Activated T-cell treated with anti-CD3 and anti-CD28 coated beads, Interleukin-2, amount 50 U/mL, for 24 hours (primary cell): ENCODE data around the gene TMCC1.

Experiments
- DNase-seq: peaks from one replicate; pipeline ENCODE4 v3.0.0-alpha.2; 2020
- H3K27ac Mint-ChIP-seq: 2 replicates; pipeline ENCODE4 v1.8.0; 2020; ENCODE audit warnings: mild to moderate bottlenecking, mixed read lengths
- H3K27me3 Mint-ChIP-seq: 2 replicates; pipeline ENCODE4 v1.8.0; 2020; ENCODE audit warnings: mixed read lengths
- H3K36me3 Mint-ChIP-seq: 2 replicates; pipeline ENCODE4 v1.8.0; 2020; ENCODE audit warnings: low read depth, mixed read lengths
- H3K4me1 Mint-ChIP-seq: 2 replicates; pipeline ENCODE4 v1.8.0; 2020; ENCODE audit warnings: low read depth, mixed read lengths
- H3K4me3 Mint-ChIP-seq: 2 replicates; pipeline ENCODE4 v1.8.0; 2020; ENCODE audit warnings: mild to moderate bottlenecking, moderate library complexity, mixed read lengths
- H3K9me3 Mint-ChIP-seq: 2 replicates; pipeline ENCODE4 v1.8.0; 2020; ENCODE audit warnings: mixed read lengths

TMCC1 gene

GRCh38 chr3:129627350-129628168 lies 266.0 kb downstream of the TMCC1 start:
- peak overlapping the region; percentile 91 for H3K27ac Mint-ChIP-seq
- peaks cover 21% of the 10 kb centered on the region for H3K4me1 Mint-ChIP-seq
- no peaks in the 10 kb centered on the region for H3K9me3 Mint-ChIP-seq
- H3K36me3 Mint-ChIP-seq: no peaks in the 10 kb centered on the region
- H3K27me3 Mint-ChIP-seq: no peaks in the 10 kb centered on the region
- DNase-seq: peak; percentile 77
- peak overlapping the region; percentile 92 for H3K4me3 Mint-ChIP-seq

DNA sequence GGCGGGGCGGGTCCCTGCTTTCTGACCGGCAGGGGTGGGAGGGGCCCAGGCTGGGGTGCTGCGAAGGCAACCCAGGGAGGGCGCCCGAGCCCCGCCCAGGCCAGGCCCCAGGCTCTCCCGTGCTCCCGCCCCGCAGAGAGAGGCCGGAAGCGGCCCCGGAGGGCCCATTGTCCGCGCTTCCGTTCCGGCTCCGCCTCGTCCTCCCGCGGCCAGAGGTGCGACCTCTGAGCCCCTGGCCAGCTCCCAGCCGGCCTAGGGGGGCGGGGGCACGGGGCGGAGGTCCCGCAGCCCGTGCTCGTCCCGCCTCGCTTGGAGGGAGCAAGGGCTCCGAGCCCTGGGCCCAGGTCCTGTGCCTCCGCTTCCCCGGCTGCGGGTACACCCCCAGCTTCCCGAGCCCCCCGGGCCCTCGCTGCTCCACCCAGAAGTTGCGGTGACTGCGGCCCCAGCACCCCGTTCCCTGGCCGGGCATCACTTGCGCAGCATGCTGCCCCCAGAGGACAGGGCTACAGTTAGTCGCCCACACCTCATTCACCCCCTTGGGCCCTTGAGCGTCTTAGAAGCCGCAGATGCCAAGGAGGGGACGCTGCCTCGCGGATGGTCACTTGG lies 266.7 kb downstream of the TMCC1 start:
- Mint-ChIP-seq H3K27ac (peak overlapping the region; percentile 91), H3K27me3 (no peaks in the 10 kb centered on the region), H3K4me1 (peaks cover 21% of the 10 kb centered on the region), H3K36me3 (no peaks in the 10 kb centered on the region), H3K9me3 (no peaks in the 10 kb centered on the region), H3K4me3 (peak overlapping the region; percentile 92)
- peak; percentile 87 for DNase-seq

GRCh38 chr3:129625072-129625874 lies 268.2 kb downstream of the TMCC1 start:
- Mint-ChIP-seq H3K4me3 (peak overlapping the region; percentile 3), H3K36me3 (no peaks in the 10 kb centered on the region), H3K27ac (no peak overlapping the region), H3K4me1 (peaks cover 21% of the 10 kb centered on the region), H3K27me3 (no peaks in the 10 kb centered on the region), H3K9me3 (no peaks in the 10 kb centered on the region)
- no peak for DNase-seq

DNA sequence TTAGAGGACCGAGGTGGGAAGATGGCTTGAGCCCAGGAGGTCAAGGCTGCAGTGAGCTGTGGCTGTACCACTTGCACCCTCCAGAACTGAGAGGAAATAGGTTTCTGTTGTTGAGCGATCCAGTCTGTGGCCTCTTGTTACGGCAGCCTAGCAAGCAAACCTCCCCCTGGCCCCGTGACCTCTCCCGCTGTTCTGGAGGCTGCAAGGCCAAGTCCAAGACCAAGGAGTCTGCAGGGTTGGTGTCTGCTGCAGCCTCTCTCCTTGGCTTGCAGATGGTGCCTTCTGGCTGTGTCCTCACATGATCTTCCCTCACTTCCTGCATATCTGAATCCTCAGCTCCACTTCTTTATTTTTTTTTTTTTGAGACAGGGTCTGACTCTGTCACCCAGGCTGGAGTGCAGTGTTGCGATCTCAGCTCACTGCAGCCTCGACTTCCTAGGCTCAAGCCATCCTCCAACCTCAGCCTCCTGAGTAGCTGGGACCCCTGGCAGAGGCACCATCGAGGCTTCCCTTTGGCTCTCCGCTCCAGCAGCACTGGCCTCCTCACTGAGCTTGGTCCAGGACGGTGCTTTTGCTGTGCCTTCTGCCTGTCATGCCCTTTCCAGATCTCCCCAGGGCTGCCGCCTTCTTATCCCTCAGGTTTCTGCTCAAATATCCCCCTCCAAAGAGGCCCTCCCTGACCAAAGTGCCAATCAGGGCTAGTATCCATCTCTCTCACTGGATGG lies 269.0 kb downstream of the TMCC1 start:
- Mint-ChIP-seq H3K27ac (no peak overlapping the region), H3K4me1 (peaks cover 21% of the 10 kb centered on the region), H3K27me3 (no peaks in the 10 kb centered on the region), H3K36me3 (no peaks in the 10 kb centered on the region), H3K9me3 (no peaks in the 10 kb centered on the region), H3K4me3 (no peak overlapping the region)
- DNase-seq: no peak

DNA sequence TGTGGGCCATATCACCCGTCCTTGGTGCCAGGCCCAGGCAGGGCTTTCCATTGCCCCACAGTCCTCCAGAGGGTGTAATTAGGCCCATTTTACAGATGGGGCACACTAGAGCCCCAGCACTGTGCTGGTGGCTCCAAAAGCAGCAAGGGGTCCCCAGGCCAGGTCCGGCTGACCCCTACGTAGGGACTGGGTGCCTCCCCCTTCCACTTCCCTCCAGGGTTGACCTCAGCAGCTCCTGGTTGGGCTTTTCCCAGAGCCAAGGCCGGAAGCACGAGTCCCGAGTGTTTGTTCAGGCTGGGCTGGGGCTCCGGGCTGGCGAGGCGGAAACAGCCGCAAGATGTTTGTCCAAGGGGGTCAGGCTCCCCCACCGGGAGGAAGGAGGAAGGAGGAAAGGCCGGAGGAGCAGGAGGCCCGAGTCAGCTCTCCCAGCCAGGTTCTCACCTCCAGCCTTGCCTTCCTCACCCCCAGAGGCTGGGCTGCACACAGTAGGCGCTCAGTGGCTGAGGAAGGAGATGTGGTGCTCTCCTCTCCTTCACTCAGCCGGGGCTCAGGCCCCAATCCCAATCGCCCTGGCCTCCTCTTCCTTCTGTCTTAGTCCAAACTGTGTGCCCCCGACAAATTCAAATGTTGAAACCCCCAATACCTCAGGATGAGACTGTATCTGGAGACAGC lies 269.9 kb downstream of the TMCC1 start:
- H3K27me3 Mint-ChIP-seq: peaks cover 3% of the 10 kb centered on the region
- peaks cover 23% of the 10 kb centered on the region for H3K4me1 Mint-ChIP-seq
- DNase-seq: no peak
- H3K4me3 Mint-ChIP-seq: no peak overlapping the region
- H3K36me3 Mint-ChIP-seq: no peaks in the 10 kb centered on the region
- no peak overlapping the region for H3K27ac Mint-ChIP-seq
- H3K9me3 Mint-ChIP-seq: no peaks in the 10 kb centered on the region

DNA sequence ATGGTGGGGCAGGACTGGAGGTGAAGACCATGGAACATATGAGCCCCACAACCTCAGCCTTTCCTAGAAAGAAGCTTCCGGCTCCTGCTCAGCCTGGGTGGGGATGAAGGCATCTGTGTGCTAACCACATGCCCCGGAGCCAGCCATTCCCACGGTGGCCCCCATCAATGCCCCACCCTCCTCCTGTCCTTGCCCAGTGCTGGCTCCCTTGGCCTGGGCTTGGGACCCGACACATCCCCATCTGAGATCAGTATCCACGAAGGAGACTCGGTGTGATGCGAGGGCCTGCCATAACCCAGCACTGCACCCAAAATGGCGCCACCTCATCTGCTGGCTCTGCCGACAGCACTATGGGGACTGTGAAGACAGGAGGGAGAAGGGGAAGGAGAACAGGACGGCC lies 270.6 kb downstream of the TMCC1 start:
- no peak overlapping the region for H3K4me3 Mint-ChIP-seq
- peaks cover 4% of the 10 kb centered on the region for H3K27me3 Mint-ChIP-seq
- no peaks in the 10 kb centered on the region for H3K9me3 Mint-ChIP-seq
- H3K27ac Mint-ChIP-seq: no peak overlapping the region
- no peaks in the 10 kb centered on the region for H3K36me3 Mint-ChIP-seq
- DNase-seq: no peak
- H3K4me1 Mint-ChIP-seq: peaks cover 23% of the 10 kb centered on the region

DNA sequence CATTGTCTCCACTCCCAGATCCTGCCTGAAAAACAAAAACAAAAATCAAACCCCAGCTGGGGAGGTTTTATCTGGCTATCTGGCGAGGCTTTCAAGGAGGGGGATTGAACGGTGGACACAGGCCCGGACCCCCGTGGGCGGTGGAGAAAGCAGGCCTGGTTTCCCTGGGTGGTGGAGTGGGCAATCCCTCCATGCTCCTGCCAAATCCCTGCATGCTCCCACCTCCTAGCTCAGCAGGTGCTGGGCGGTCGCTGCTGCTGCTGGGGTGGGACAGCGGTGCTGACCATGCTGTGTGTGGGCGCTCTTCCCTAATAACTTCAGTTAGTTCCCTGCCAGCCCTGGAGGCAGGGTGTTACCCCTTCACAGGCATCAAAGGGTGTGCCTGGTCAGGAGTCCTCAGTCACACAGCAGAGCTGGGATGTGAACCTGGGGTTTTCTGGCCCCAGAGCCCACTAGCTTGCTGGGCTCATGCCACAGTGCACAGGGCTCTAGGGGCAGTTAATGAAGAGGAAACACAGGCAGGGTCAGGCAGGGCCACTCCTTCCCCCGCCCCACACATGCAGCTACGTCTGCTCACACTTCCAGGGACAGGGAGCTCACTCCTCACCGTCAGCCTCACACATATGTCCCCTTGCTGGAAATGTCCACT lies 271.2 kb downstream of the TMCC1 start:
- no peak overlapping the region for H3K27ac Mint-ChIP-seq

DNA sequence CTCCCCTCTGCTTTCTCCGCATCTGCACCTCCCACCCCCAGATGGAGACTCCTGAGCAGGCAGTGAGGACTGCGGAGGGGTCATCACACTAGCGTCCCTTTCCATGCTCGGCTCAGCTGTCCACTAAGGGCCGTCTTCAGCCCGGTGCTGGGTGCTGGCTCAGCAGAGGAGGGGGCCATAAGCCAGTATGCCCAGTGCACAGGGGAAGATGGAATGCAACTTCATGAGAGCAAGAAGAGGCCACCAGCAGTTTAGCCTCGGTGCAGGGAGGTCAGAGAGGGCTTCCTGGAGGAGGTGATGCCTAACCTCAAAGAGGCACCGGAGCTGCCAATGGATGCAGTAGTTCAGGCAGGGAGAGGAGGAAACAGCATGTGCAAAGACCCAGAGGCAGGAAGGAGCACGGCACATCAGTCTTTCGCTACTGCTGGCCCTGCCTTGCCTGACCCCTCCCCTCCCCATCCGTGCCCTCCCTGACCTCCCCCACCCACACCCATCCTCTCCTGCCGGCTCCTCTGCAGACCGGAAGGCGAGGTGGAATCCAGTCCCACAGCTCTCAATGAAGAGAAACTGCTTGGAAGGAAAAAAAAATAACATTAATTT lies 271.8 kb downstream of the TMCC1 start:
- peaks cover 15% of the 10 kb centered on the region for H3K4me1 Mint-ChIP-seq
- H3K27ac Mint-ChIP-seq: no peak overlapping the region

More for the DNA sequence above, 271.2 kb downstream of the TMCC1 start:
- no peaks in the 10 kb centered on the region for H3K36me3 Mint-ChIP-seq
- DNase-seq: no peak
- no peak overlapping the region for H3K4me3 Mint-ChIP-seq
- no peaks in the 10 kb centered on the region for H3K9me3 Mint-ChIP-seq
- H3K27me3 Mint-ChIP-seq: peaks cover 4% of the 10 kb centered on the region
- peaks cover 17% of the 10 kb centered on the region for H3K4me1 Mint-ChIP-seq

GRCh38 chr3:129620828-129621559 lies 272.5 kb downstream of the TMCC1 start:
- H3K27ac Mint-ChIP-seq: no peak overlapping the region
- H3K9me3 Mint-ChIP-seq: no peaks in the 10 kb centered on the region
- peaks cover 4% of the 10 kb centered on the region for H3K27me3 Mint-ChIP-seq
- no peaks in the 10 kb centered on the region for H3K36me3 Mint-ChIP-seq
- no peak for DNase-seq
- H3K4me1 Mint-ChIP-seq: peaks cover 9% of the 10 kb centered on the region
- no peak overlapping the region for H3K4me3 Mint-ChIP-seq

More for the DNA sequence above, 271.8 kb downstream of the TMCC1 start:
- Mint-ChIP-seq H3K27me3 (peaks cover 4% of the 10 kb centered on the region), H3K9me3 (no peaks in the 10 kb centered on the region), H3K36me3 (no peaks in the 10 kb centered on the region), H3K4me3 (no peak overlapping the region)
- DNase-seq: no peak

DNA sequence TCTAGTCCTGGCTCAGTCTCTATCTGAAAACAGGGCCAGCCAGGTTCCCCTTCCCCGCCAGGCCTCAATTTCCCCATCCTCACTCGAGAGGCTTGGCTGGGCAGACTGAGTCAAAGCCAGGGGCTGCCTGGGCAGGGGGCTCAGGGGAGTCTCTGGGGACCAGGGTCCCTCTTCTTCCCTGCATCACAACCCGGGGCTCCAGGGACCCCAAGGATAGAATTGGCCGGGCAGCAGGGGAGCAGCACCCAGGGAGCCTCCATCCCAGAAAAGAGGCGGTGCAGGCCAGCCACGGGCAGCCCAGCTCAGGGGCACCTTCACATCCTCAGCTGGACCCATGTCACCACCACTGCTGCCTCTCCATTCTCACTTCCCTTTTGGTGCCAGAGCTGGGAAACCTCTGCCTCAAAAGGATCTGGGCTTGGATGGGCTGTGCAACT lies 273.8 kb downstream of the TMCC1 start:
- H3K4me3 Mint-ChIP-seq: no peak overlapping the region
- peaks cover 5% of the 10 kb centered on the region for H3K4me1 Mint-ChIP-seq
- H3K9me3 Mint-ChIP-seq: no peaks in the 10 kb centered on the region
- peaks cover 4% of the 10 kb centered on the region for H3K27me3 Mint-ChIP-seq
- H3K36me3 Mint-ChIP-seq: no peaks in the 10 kb centered on the region
- DNase-seq: no peak
- H3K27ac Mint-ChIP-seq: no peak overlapping the region

DNA sequence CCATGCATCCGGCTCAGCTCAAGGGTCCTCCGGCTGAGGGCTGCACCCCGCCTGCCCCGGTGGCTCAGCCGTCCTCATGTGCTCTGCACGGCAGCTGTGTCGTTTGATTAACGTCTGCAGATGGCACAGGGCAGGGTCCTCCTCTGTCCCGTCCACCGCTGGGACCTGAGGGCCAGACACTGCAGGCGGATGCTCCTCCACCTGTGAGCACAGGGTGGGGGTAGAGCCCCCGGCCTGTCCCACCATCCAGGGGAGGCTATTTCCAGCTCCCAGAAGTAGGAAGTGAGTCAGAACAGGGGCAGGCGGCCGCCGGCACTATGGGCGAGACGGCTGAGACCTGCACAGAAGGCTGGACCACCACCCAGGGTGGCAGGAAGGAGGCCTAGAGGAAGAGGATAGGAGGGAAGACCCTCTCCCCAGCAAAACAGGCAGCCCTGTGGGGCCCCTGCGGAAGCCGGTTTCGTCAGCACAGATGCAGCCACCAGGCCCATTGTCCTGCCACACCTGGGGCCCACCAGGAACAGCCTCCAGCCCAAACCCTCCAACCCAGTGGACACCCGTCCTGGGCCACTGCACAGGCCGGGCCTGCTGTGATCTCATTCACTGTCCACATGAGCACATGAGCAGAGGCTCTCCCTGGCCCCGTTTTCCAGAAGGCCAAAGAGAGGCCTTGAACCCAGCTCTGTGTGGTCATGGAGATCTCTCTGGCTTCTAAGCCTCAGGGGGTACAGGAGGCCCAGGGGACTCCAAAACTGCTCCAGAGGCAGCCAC lies 274.4 kb downstream of the TMCC1 start:
- Mint-ChIP-seq H3K27ac (no peak overlapping the region), H3K36me3 (no peaks in the 10 kb centered on the region), H3K4me1 (peaks cover 5% of the 10 kb centered on the region), H3K27me3 (peaks cover 4% of the 10 kb centered on the region), H3K9me3 (no peaks in the 10 kb centered on the region), H3K4me3 (no peak overlapping the region)
- no peak for DNase-seq

DNA sequence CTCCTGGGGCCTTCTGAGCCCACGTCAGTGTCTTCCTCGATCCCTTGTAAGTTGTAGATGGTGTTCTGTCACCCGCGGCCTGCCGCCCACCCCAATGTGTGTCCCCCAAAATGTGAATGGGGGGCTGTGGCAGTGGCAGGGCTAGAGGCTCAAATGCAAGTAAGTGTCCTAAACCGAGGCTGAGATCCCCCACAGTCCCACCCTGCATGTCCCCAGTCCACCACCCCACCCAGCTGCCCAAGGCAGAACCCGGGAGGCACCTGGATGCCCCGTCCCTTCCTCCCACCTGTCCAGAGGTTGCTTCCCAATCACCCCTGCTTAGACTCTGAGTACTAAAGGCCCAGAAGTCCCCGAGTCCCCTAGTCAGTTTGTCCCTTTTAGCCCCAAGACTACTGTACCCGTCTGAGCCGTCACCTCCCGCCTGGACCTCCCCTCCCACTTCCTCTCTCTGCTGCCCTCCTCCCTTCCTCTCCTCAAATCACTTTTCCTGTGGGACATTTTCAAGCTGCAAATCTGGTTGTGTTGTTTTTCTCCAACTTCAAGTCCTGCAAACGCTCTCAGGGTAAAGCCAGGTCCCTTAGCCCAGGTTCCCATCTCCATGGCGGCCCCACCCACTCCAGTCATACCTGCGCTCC lies 275.2 kb downstream of the TMCC1 start:
- Mint-ChIP-seq H3K4me3 (no peak overlapping the region), H3K27ac (no peak overlapping the region)
- no peak for DNase-seq

More for the DNA sequence above, 275.2 kb downstream of the TMCC1 start:
- Mint-ChIP-seq H3K27me3 (peaks cover 4% of the 10 kb centered on the region), H3K9me3 (no peaks in the 10 kb centered on the region), H3K36me3 (no peaks in the 10 kb centered on the region), H3K4me1 (peaks cover 5% of the 10 kb centered on the region)
